ENCODE data around the gene CRY2. TPM values are rescaled to one million over a fixed set of nuclear protein-coding genes. Genes with fewer than 3 reads are reported as not detected.

The CRY2 gene
- total RNA-seq, 1 donor from 2014 or later: 54.2 TPM

DNA sequence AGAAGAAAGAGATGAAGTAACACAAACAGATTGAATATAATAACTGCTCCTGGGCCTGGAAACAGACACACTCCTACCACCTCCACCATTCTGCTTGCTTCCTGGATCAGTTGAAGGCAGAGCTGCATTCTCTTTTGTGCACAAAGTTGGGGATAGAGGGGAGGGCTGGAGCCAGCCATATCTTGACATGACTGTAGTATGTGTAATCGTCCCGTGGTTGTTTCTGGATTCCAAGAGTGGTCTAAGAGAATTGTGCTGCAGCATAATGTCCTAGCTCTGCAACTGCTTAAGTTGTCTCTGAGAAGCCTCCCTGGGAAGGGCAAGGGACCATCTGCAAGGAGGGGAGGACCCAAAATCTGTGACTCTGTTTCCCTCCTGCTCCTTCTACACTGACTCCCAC lies 3.2 kb downstream of the CRY2 start:
- peaks cover 5% of the 10 kb centered on the region for H3K36me3 ChIP-seq
- no peak overlapping the region for H3K27ac ChIP-seq
- no peaks in the 10 kb centered on the region for H3K9me3 ChIP-seq
- TF ChIP-seq CTCF (IDR thresholded peaks at IDR 0.05): no peak
- ATAC-seq (no peak), DNase-seq (no peak)
- intact Hi-C loops (cut with DNase I): no loop called here
- H3K4me3 ChIP-seq: no peak overlapping the region
- peaks cover 74% of the 10 kb centered on the region for H3K4me1 ChIP-seq
- no peaks in the 10 kb centered on the region for H3K27me3 ChIP-seq

DNA sequence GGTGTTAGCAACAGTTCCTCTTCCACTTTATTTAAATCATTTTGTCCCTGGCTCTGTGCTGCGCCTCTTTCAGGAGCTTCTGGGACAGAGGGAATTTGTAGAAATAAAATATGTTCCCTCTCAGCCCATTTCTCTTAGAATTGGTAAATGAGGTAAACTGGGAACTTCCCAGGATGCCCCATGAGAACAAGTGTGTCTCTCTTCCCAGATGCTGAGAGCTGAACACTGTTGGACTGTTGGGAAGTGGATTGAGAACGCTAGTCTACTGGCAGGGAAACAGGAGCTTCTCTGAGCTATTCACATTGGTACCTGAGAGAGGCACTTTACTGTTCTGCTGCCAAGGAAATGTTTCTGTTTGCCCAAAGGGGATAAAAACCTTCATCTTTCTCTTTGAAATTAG lies 4.0 kb downstream of the CRY2 start:
- no peak for TF ChIP-seq CTCF (IDR thresholded peaks at IDR 0.05)
- Histone ChIP-seq H3K4me1 (peaks cover 81% of the 10 kb centered on the region), H3K27me3 (no peaks in the 10 kb centered on the region), H3K36me3 (peaks cover 13% of the 10 kb centered on the region), H3K4me3 (no peak overlapping the region), H3K9me3 (no peaks in the 10 kb centered on the region), H3K27ac (no peak overlapping the region)
- ATAC-seq: no peak
- intact Hi-C loops (cut with DNase I): no loop called here
- DNase-seq: no peak

DNA sequence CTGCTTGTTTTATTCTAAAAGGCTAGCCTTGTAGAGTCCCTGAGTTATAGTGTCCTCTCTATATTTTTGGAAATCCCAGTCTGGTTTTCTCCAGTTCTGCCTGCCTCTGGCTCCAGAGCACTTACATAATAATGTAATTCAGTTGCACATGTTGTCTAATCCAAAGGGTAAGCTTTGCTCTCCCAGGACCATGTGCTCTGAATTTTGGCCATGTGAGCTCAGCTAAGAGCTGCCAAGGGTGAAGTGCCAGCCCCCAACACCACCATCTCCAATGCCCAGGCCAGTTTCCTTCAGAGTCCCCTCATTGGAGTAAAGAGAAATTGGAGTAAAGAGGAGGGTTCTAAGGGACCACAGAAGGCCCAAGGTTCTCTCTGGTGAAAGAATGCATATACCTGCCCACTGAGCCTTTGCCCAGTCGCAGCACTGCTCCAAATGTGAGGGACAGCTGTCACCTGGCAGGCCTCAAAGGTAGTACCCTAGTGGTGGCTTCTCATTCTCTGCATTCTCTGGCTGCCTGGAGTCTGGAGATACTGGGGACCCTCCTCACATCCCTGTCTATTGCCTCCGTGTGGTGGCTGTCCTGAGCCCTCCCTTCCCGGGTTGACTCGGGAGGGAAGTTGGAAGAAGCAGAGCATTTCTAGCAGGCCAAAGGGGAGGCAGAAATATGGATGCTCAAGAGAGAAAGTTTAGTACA lies 4.9 kb downstream of the CRY2 start:
- no peak for ATAC-seq
- no peak for DNase-seq
- Histone ChIP-seq H3K9me3 (no peaks in the 10 kb centered on the region), H3K4me3 (no peak overlapping the region), H3K27me3 (no peaks in the 10 kb centered on the region), H3K4me1 (peaks cover 85% of the 10 kb centered on the region), H3K36me3 (peaks cover 22% of the 10 kb centered on the region), H3K27ac (peak overlapping the region; percentile 20)
- intact Hi-C loops (cut with DNase I): no loop called here
- no peak for TF ChIP-seq CTCF (IDR thresholded peaks at IDR 0.05)

DNA sequence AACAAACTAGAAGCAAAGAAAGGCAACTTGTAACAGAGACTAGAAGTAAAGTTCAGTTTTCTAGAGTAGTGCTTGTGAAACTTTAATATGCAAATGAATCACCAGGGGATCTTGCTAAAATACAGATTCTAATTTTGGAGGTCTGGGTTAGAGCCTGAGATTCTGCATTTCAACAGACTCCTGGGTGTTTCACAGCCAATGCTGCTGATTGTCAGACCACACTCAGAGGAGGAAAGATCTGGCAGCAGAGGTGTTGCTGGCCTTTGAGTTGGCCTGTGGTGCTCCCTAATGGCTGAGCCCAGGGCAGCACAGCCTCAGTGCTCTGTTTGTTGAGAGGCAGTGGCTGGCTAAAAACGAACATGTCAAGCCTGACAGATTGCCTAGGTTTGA lies 5.4 kb downstream of the CRY2 start:
- no peaks in the 10 kb centered on the region for H3K9me3 ChIP-seq
- intact Hi-C loops (cut with DNase I): no loop called here

DNA sequence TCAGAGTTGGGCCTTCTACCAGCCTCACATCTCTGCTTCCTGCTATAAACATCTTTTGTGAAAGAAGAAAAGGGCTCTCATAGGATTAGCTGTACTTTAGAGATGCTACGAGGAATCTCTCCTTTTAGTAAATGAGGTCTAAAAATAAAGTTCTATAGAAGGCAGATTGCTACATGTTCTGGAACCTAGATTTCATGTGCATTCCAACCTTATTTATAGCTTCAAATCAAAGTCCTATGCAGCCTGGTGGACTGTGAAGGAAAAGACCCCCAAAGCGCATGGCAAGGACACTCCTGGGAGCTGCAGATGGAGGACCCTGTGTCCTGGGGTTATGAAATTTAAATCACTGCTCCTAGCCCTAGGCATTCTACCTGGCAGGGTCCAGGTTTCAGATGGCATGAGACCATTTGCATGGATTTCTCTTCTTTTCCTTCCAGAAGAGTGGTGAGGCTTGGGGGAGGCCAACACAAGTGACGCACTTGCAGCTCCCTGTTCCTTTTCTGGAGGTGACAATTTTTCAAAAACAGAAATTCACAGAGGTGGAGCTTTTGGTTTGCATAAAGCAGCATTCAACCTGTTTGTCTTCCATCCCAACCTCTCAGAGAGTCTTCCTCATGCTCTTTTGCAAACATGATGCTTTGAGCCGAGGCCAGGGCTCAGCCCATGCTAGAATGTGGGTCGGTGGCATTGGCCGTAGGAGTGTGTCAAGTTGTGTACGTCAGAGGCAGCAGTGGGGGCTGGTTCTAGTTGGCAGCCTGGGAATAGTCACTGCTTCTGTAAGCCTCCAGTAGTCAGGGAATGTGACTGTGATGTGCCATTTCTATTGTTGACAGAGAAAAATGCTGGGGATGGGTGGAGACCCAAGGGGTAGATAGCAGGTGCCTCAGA lies 6.3 kb downstream of the CRY2 start:
- TF ChIP-seq CTCF (IDR thresholded peaks at IDR 0.05): no peak
- H3K27me3 ChIP-seq: no peaks in the 10 kb centered on the region
- peaks cover 94% of the 10 kb centered on the region for H3K4me1 ChIP-seq
- H3K9me3 ChIP-seq: no peaks in the 10 kb centered on the region
- DNase-seq (no peak), ATAC-seq (no peak)
- H3K27ac ChIP-seq: no peak overlapping the region
- intact Hi-C loops (cut with DNase I): no loop called here
- H3K4me3 ChIP-seq: no peak overlapping the region
- H3K36me3 ChIP-seq: peaks cover 26% of the 10 kb centered on the region

More for the DNA sequence above, 5.4 kb downstream of the CRY2 start:
- Histone ChIP-seq H3K27ac (no peak overlapping the region), H3K36me3 (peaks cover 25% of the 10 kb centered on the region), H3K4me1 (peaks cover 90% of the 10 kb centered on the region), H3K4me3 (no peak overlapping the region), H3K27me3 (no peaks in the 10 kb centered on the region)
- ATAC-seq (no peak), DNase-seq (no peak)
- no peak for TF ChIP-seq CTCF (IDR thresholded peaks at IDR 0.05)

Measured in upper lobe of right lung (tissue), 1 donor.